ENCODE measurements around the gene GPHA2. TPM values are rescaled to one million over a fixed set of nuclear protein-coding genes. Genes with fewer than 3 reads are reported as not detected.

The GPHA2 gene
- total and polyA plus RNA-seq, 2 of the 13 experiments (the other 11 are each of a cell fraction or from before 2014, with no cell fraction given) = 13.0 to 19.1 TPM

DNA sequence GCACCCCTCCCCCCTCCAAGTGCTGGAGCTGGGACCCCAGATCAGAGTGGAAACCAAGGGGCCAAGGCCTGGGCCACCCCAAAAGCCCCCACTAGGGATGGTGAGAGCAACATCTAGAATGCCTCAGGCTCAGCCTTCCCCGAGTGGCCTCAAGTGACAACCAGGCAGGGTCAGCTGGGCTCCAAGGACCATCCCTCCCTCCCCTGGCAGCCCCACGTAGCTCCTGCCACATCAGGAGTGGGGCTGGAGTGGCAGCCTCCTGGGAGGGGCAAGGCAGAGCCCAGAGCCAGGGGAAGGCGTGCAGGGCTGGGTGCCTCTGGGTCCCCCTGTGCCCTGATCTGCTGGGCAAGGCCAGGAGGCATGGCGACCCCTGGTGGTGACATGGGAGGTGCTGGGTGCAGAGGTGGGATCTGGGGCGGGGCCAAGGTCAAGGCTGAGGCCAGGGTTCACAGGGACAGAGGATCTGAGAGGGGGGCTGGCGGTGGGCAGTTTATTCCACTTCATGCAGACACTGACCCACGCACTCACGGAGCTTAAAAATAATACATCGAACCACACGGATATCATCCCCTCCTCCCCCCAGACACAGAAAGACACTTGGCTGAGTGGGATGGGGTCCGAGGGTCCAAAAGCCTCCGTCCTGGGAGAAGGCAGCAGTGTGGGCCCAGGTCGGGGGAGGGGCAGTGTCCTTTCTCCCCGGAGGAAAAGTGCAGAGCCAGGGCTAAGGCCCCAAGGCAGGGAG, 41.5 kb downstream of the GPHA2 start (continued):
- TF ChIP-seq, protein P1, sequence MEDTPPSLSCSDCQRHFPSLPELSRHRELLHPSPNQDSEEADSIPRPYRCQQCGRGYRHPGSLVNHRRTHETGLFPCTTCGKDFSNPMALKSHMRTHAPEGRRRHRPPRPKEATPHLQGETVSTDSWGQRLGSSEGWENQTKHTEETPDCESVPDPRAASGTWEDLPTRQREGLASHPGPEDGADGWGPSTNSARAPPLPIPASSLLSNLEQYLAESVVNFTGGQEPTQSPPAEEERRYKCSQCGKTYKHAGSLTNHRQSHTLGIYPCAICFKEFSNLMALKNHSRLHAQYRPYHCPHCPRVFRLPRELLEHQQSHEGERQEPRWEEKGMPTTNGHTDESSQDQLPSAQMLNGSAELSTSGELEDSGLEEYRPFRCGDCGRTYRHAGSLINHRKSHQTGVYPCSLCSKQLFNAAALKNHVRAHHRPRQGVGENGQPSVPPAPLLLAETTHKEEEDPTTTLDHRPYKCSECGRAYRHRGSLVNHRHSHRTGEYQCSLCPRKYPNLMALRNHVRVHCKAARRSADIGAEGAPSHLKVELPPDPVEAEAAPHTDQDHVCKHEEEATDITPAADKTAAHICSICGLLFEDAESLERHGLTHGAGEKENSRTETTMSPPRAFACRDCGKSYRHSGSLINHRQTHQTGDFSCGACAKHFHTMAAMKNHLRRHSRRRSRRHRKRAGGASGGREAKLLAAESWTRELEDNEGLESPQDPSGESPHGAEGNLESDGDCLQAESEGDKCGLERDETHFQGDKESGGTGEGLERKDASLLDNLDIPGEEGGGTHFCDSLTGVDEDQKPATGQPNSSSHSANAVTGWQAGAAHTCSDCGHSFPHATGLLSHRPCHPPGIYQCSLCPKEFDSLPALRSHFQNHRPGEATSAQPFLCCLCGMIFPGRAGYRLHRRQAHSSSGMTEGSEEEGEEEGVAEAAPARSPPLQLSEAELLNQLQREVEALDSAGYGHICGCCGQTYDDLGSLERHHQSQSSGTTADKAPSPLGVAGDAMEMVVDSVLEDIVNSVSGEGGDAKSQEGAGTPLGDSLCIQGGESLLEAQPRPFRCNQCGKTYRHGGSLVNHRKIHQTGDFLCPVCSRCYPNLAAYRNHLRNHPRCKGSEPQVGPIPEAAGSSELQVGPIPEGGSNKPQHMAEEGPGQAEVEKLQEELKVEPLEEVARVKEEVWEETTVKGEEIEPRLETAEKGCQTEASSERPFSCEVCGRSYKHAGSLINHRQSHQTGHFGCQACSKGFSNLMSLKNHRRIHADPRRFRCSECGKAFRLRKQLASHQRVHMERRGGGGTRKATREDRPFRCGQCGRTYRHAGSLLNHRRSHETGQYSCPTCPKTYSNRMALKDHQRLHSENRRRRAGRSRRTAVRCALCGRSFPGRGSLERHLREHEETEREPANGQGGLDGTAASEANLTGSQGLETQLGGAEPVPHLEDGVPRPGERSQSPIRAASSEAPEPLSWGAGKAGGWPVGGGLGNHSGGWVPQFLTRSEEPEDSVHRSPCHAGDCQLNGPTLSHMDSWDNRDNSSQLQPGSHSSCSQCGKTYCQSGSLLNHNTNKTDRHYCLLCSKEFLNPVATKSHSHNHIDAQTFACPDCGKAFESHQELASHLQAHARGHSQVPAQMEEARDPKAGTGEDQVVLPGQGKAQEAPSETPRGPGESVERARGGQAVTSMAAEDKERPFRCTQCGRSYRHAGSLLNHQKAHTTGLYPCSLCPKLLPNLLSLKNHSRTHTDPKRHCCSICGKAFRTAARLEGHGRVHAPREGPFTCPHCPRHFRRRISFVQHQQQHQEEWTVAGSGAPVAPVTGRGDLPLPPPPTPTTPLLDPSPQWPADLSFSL (CRISPR knock-in tag; IDR thresholded peaks at IDR 0.05) = no peak
- no peak for TF ChIP-seq TCF12 (IDR thresholded peaks at IDR 0.05)
- TF ChIP-seq TCF12 (CRISPR knock-in tag; IDR thresholded peaks at IDR 0.05) = peak; percentile 67; the same call in 1 of the 2 replicates
- 0 out of 2 replicates have a peak, but pooled peaks have one; percentile 36 for TF ChIP-seq SOX13 (IDR thresholded peaks at IDR 0.05)
- TF ChIP-seq SOX13 (CRISPR knock-in tag; conservative IDR thresholded peaks at IDR 0.05 in 1 of 2, IDR thresholded peaks at IDR 0.05 in 1 of 2) = peak in 1 of 2 experiments; percentile 59; a peak in 2 of 4 replicates
- TF ChIP-seq TIGD3 (CRISPR knock-in tag; IDR thresholded peaks at IDR 0.05; ENCODE audit: borderline replicate concordance) = no peak
- TF ChIP-seq NR1H2 (CRISPR knock-in tag; IDR thresholded peaks at IDR 0.05; ENCODE audit: borderline replicate concordance, low read depth) = peak; percentile 46; the same call in 1 of the 2 replicates
- TF ChIP-seq, protein P2, sequence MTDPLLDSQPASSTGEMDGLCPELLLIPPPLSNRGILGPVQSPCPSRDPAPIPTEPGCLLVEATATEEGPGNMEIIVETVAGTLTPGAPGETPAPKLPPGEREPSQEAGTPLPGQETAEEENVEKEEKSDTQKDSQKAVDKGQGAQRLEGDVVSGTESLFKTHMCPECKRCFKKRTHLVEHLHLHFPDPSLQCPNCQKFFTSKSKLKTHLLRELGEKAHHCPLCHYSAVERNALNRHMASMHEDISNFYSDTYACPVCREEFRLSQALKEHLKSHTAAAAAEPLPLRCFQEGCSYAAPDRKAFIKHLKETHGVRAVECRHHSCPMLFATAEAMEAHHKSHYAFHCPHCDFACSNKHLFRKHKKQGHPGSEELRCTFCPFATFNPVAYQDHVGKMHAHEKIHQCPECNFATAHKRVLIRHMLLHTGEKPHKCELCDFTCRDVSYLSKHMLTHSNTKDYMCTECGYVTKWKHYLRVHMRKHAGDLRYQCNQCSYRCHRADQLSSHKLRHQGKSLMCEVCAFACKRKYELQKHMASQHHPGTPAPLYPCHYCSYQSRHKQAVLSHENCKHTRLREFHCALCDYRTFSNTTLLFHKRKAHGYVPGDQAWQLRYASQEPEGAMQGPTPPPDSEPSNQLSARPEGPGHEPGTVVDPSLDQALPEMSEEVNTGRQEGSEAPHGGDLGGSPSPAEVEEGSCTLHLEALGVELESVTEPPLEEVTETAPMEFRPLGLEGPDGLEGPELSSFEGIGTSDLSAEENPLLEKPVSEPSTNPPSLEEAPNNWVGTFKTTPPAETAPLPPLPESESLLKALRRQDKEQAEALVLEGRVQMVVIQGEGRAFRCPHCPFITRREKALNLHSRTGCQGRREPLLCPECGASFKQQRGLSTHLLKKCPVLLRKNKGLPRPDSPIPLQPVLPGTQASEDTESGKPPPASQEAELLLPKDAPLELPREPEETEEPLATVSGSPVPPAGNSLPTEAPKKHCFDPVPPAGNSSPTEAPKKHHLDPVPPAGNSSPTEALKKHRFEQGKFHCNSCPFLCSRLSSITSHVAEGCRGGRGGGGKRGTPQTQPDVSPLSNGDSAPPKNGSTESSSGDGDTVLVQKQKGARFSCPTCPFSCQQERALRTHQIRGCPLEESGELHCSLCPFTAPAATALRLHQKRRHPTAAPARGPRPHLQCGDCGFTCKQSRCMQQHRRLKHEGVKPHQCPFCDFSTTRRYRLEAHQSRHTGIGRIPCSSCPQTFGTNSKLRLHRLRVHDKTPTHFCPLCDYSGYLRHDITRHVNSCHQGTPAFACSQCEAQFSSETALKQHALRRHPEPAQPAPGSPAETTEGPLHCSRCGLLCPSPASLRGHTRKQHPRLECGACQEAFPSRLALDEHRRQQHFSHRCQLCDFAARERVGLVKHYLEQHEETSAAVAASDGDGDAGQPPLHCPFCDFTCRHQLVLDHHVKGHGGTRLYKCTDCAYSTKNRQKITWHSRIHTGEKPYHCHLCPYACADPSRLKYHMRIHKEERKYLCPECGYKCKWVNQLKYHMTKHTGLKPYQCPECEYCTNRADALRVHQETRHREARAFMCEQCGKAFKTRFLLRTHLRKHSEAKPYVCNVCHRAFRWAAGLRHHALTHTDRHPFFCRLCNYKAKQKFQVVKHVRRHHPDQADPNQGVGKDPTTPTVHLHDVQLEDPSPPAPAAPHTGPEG (CRISPR knock-in tag; IDR thresholded peaks at IDR 0.05) = 0 out of 2 replicates have a peak, but pooled peaks have one; percentile 67
- TF ChIP-seq ISX (CRISPR knock-in tag; conservative IDR thresholded peaks at IDR 0.05) = no peak
- TF ChIP-seq KDM2A (CRISPR knock-in tag; IDR thresholded peaks at IDR 0.05; ENCODE audit: borderline replicate concordance, low read depth) = peak; percentile 75
- peak; percentile 97 for TF ChIP-seq TARDBP (CRISPR knock-in tag; IDR thresholded peaks at IDR 0.05)
- peak; percentile 98 for TF ChIP-seq HNF4A (CRISPR knock-in tag; IDR thresholded peaks at IDR 0.05)

All from HepG2 (cell line).